Measurements from ENCODE around the gene WEE1. TPM values are rescaled to one million over a fixed set of nuclear protein-coding genes. Genes with fewer than 3 reads are reported as not detected.

WEE1 gene
- total RNA-seq, 1 donor from 2014 or later = 111 TPM

DNA sequence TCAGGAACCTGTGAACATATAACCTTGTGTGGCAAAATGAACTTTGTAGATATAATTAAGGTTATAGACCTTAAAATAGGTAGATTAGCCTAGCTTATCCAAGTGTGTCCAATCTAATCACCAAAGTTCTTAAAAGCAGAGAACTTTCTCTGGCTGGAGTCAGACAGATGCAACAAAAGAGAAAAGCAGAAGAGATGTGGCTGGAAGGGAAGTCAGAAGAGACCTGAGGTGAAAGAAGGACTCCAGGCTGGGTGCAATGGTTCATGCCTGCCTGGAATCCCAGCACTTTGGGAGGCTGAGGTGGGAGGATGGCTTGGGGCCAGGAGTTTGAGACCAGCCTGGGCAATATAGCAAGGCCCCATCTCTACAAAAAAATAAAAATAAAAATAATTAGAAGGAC is 51.0 kb downstream of the WEE1 start:
- no peaks in the 10 kb centered on the region for H3K9me3 Mint-ChIP-seq (ENCODE audit: unreplicated experiment)
- H3K4me3 Mint-ChIP-seq (ENCODE audit: unreplicated experiment) = no peak overlapping the region
- H3K27ac Mint-ChIP-seq (ENCODE audit: unreplicated experiment) = no peak overlapping the region
- no peaks in the 10 kb centered on the region for H3K27me3 Mint-ChIP-seq (ENCODE audit: unreplicated experiment)
- TF ChIP-seq, protein P1, sequence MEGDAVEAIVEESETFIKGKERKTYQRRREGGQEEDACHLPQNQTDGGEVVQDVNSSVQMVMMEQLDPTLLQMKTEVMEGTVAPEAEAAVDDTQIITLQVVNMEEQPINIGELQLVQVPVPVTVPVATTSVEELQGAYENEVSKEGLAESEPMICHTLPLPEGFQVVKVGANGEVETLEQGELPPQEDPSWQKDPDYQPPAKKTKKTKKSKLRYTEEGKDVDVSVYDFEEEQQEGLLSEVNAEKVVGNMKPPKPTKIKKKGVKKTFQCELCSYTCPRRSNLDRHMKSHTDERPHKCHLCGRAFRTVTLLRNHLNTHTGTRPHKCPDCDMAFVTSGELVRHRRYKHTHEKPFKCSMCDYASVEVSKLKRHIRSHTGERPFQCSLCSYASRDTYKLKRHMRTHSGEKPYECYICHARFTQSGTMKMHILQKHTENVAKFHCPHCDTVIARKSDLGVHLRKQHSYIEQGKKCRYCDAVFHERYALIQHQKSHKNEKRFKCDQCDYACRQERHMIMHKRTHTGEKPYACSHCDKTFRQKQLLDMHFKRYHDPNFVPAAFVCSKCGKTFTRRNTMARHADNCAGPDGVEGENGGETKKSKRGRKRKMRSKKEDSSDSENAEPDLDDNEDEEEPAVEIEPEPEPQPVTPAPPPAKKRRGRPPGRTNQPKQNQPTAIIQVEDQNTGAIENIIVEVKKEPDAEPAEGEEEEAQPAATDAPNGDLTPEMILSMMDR (IDR thresholded peaks at IDR 0.05) = no peak
- no peak for DNase-seq (ENCODE audit: extremely low spot score, unreplicated experiment)
- H3K36me3 Mint-ChIP-seq (ENCODE audit: unreplicated experiment) = no peaks in the 10 kb centered on the region
- H3K4me1 Mint-ChIP-seq (ENCODE audit: unreplicated experiment) = peaks cover 11% of the 10 kb centered on the region

DNA sequence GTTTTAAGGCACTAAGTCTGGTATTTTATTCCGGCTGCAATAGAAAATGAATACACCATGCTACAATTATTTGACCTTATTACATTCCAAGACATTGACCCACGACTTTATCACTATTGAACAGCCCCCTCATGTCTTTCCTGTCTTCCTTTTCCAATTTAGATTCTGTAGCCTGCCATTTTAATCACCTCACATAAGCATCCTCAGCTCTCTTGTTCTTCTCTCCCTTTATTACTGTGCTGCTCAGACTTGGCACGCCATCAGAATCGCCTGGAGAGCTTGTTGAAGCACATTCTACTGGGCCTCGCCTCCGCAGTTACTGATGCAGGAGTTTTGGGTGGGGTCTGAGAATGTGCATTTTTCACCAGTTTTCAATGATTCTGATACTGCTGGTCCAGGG is 51.7 kb downstream of the WEE1 start:
- TF ChIP-seq, protein P1 (IDR thresholded peaks at IDR 0.05) = no peak
- Mint-ChIP-seq H3K9me3 (ENCODE audit: unreplicated experiment) (no peaks in the 10 kb centered on the region), H3K27ac (ENCODE audit: unreplicated experiment) (no peak overlapping the region), H3K36me3 (ENCODE audit: unreplicated experiment) (no peaks in the 10 kb centered on the region), H3K27me3 (ENCODE audit: unreplicated experiment) (no peaks in the 10 kb centered on the region), H3K4me3 (ENCODE audit: unreplicated experiment) (no peak overlapping the region), H3K4me1 (ENCODE audit: unreplicated experiment) (peaks cover 11% of the 10 kb centered on the region)
- DNase-seq (ENCODE audit: extremely low spot score, unreplicated experiment) = no peak

DNA sequence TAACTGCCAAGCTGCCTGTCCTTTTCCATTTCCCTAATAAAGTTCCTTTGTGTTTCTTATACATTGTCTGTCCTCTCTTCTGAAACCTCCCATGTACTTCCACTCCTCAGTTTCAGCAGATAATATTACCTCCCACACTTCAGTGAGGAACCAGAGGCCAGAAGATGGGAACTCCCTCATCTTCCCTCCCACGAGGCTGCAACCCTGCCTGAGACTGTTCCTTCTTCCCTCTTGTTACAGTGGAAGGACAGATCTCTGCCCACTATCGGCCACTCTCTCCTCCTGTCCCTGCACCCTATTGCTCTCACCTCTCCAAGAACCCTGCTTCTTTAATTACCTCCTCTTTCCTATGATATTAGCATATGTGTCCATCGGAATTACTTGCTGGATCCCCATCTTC is 52.3 kb downstream of the WEE1 start:
- no peak for DNase-seq (ENCODE audit: extremely low spot score, unreplicated experiment)
- Mint-ChIP-seq H3K4me3 (ENCODE audit: unreplicated experiment) (no peak overlapping the region), H3K36me3 (ENCODE audit: unreplicated experiment) (no peaks in the 10 kb centered on the region), H3K4me1 (ENCODE audit: unreplicated experiment) (peaks cover 11% of the 10 kb centered on the region), H3K27me3 (ENCODE audit: unreplicated experiment) (no peaks in the 10 kb centered on the region), H3K9me3 (ENCODE audit: unreplicated experiment) (no peaks in the 10 kb centered on the region), H3K27ac (ENCODE audit: unreplicated experiment) (no peak overlapping the region)
- TF ChIP-seq, protein P1 (IDR thresholded peaks at IDR 0.05) = no peak

GRCh38 chr11:9626496-9627394 is 53.3 kb downstream of the WEE1 start:
- Mint-ChIP-seq H3K4me1 (ENCODE audit: unreplicated experiment) (peaks cover 11% of the 10 kb centered on the region), H3K27me3 (ENCODE audit: unreplicated experiment) (no peaks in the 10 kb centered on the region), H3K9me3 (ENCODE audit: unreplicated experiment) (no peaks in the 10 kb centered on the region), H3K4me3 (ENCODE audit: unreplicated experiment) (no peak overlapping the region), H3K36me3 (ENCODE audit: unreplicated experiment) (no peaks in the 10 kb centered on the region), H3K27ac (ENCODE audit: unreplicated experiment) (no peak overlapping the region)
- TF ChIP-seq, protein P1 (IDR thresholded peaks at IDR 0.05) = no peak
- no peak for DNase-seq (ENCODE audit: extremely low spot score, unreplicated experiment)

DNA sequence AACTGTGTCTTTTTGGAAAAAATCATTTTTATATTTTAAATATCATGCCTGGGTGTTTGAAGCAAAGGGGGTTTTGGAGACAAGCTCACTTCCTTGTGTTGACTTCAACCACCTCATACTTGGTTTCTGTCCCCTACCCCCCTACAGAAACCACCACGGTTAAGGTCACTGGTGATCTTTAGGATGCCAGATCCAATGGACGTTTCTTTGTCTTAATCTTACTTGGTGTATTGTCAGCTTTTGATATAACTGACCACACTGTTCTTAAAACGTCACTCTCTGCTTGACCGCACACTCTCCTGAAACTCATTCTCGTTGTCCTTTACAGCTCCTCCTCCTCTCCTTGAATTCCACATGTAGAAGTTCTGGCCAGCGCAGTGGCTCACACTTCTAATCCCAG is 55.6 kb downstream of the WEE1 start:
- TF ChIP-seq, protein P1 (IDR thresholded peaks at IDR 0.05) = no peak
- no peak for DNase-seq (ENCODE audit: extremely low spot score, unreplicated experiment)
- H3K27ac Mint-ChIP-seq (ENCODE audit: unreplicated experiment) = no peak overlapping the region
- H3K36me3 Mint-ChIP-seq (ENCODE audit: unreplicated experiment) = no peaks in the 10 kb centered on the region
- H3K4me1 Mint-ChIP-seq (ENCODE audit: unreplicated experiment) = peaks cover 11% of the 10 kb centered on the region
- peaks cover 9% of the 10 kb centered on the region for H3K9me3 Mint-ChIP-seq (ENCODE audit: unreplicated experiment)
- no peaks in the 10 kb centered on the region for H3K27me3 Mint-ChIP-seq (ENCODE audit: unreplicated experiment)
- H3K4me3 Mint-ChIP-seq (ENCODE audit: unreplicated experiment) = no peak overlapping the region

Data from osteocyte (in vitro differentiated cells).